NCI-H1694 (cell line): ENCODE results near the gene MCF2L.
"Not testable (repeated sequence)": the region's sequence is repeated elsewhere in the genome, so short reads cannot be mapped to it uniquely, and the experiment has no call there.

ENCODE experiments used
- DNase-seq: peaks from one replicate; lab custom pipeline; 2025; lab: John Stamatoyannopoulos, UW

Gene MCF2L

GRCh38 chr13:112968910-112969691 lies at the start of gene MCF2L:
TSS of gene MCF2L (plus strand) at chr13:112969214. CDS start at chr13:112969380, 166 bp downstream.
- DNase-seq = peak; percentile 36

- no peak for DNase-seq
Measured at GRCh38 chr13:112923962-112924361, 45.1 kb upstream of the MCF2L start.

- no peak for DNase-seq
Measured at GRCh38 chr13:112924365-112924764, 44.6 kb upstream of the MCF2L start.

GRCh38 chr13:112926003-112926402 lies 43.0 kb upstream of the MCF2L start:
- DNase-seq = no peak

- no peak for DNase-seq
Measured at GRCh38 chr13:112926993-112927392, 42.0 kb upstream of the MCF2L start.

GRCh38 chr13:112928020-112928971 lies 40.7 kb upstream of the MCF2L start:
- DNase-seq = peak; percentile 9

- no peak for DNase-seq
Measured at GRCh38 chr13:112928972-112929782, 39.8 kb upstream of the MCF2L start.

- no peak for DNase-seq
Measured at GRCh38 chr13:112929783-112930055, 39.3 kb upstream of the MCF2L start.

GRCh38 chr13:112930192-112930591 lies 38.8 kb upstream of the MCF2L start:
- no peak for DNase-seq

GRCh38 chr13:112931028-112931934 lies 37.7 kb upstream of the MCF2L start:
- peak; percentile 44 for DNase-seq

GRCh38 chr13:112932971-112933370 lies 36.0 kb upstream of the MCF2L start:
- no peak for DNase-seq

GRCh38 chr13:112933649-112934048 lies 35.4 kb upstream of the MCF2L start:
- no peak for DNase-seq

GRCh38 chr13:112934078-112934477 lies 34.9 kb upstream of the MCF2L start:
- no peak for DNase-seq

- no peak for DNase-seq
Measured at GRCh38 chr13:112938680-112939079, 30.3 kb upstream of the MCF2L start.

GRCh38 chr13:112940236-112940635 lies 28.8 kb upstream of the MCF2L start:
- DNase-seq = no peak

GRCh38 chr13:112941349-112941748 lies 27.7 kb upstream of the MCF2L start:
- no peak for DNase-seq

GRCh38 chr13:112941765-112942164 lies 27.2 kb upstream of the MCF2L start:
- DNase-seq = not testable (repeated sequence)

- DNase-seq = peak; percentile 99
Measured at GRCh38 chr13:112942689-112943308, 26.2 kb upstream of the MCF2L start.

- DNase-seq = peak; percentile 9
Measured at GRCh38 chr13:112943309-112944125, 25.5 kb upstream of the MCF2L start.

- no peak for DNase-seq
Measured at GRCh38 chr13:112947796-112948195, 21.2 kb upstream of the MCF2L start.
